ENCODE measurements around the gene ACAD10. TPM values are rescaled to one million over a fixed set of nuclear protein-coding genes. Genes with fewer than 3 reads are reported as not detected.

Gene ACAD10
- total and polyA plus RNA-seq, 4 donors = 10.1 to 38.6 (median 17.5) TPM

- Histone ChIP-seq H3K9me3 (ENCODE audit: control insufficient read depth in 4 of 4, insufficient read depth in 3 of 4, low read length in 3 of 4) (no peaks in the 10 kb centered on the region), H3K36me3 (ENCODE audit: control insufficient read depth in 4 of 4, insufficient read depth in 4 of 4, low read length in 4 of 4) (peaks cover 0 to 16% (median 9%) of the 10 kb centered on the region in 4 donors), H3K4me1 (ENCODE audit: control insufficient read depth in 5 of 5, insufficient read depth in 5 of 5, low read length in 5 of 5) (peaks cover 10 to 47% (median 35%) of the 10 kb centered on the region in 5 donors), H3K9ac (ENCODE audit: insufficient read depth in 1 of 2, low read length in 2 of 2) (peak overlapping the region in 1 of 2 donors; percentile 73), H3K27ac (ENCODE audit: low read depth in 1 of 2, low read length in 1 of 2) (peak overlapping the region; percentile 86 to 99), H3K27me3 (ENCODE audit: control insufficient read depth in 3 of 3, insufficient read depth in 3 of 3, low read length in 2 of 3) (no peaks in the 10 kb centered on the region), H3K4me3 (no peak overlapping the region)
- no peak for TF ChIP-seq CTCF (IDR thresholded peaks at IDR 0.05; ENCODE audit: control extremely low read depth, extremely low read depth)
- 9 to 11% methylated on average over 15 of the region's 15 CpGs for WGBS, 2 donors
- DNase-seq = peak; percentile 92 to 99 (median 97)
- no peak for ATAC-seq (ENCODE audit: insufficient read depth, low FRiP score)
Observed at GRCh38 chr12:111775205-111776193, 89.6 kb downstream of the ACAD10 start.

- Histone ChIP-seq H3K9ac (ENCODE audit: insufficient read depth in 1 of 2, low read length in 2 of 2) (no peak overlapping the region), H3K4me3 (no peak overlapping the region), H3K4me1 (ENCODE audit: control insufficient read depth in 5 of 5, insufficient read depth in 5 of 5, low read length in 5 of 5) (peaks cover 10 to 46% (median 35%) of the 10 kb centered on the region in 5 donors), H3K9me3 (ENCODE audit: control insufficient read depth in 4 of 4, insufficient read depth in 3 of 4, low read length in 3 of 4) (peaks cover 0 to 5% (median 1%) of the 10 kb centered on the region in 4 donors), H3K27ac (ENCODE audit: low read depth in 1 of 2, low read length in 1 of 2) (peak overlapping the region in 1 of 2 donors; percentile 91), H3K36me3 (ENCODE audit: control insufficient read depth in 4 of 4, insufficient read depth in 4 of 4, low read length in 4 of 4) (peaks cover 7 to 28% (median 17%) of the 10 kb centered on the region in 4 donors), H3K27me3 (ENCODE audit: control insufficient read depth in 3 of 3, insufficient read depth in 3 of 3, low read length in 2 of 3) (no peaks in the 10 kb centered on the region)
- DNase-seq = no peak
- no peak for TF ChIP-seq CTCF (IDR thresholded peaks at IDR 0.05; ENCODE audit: control extremely low read depth, extremely low read depth)
- WGBS, 2 donors = 51 to 69% methylated on average over 3 of the region's 3 CpGs
- no peak for ATAC-seq (ENCODE audit: insufficient read depth, low FRiP score)
Observed at GRCh38 chr12:111776836-111777344, 91.0 kb downstream of the ACAD10 start.

GRCh38 chr12:111777345-111778045 lies 91.6 kb downstream of the ACAD10 start:
- 40 to 45% methylated on average over 15 to 16 of the region's 16 CpGs for WGBS, 2 donors
- H3K4me3 ChIP-seq = no peak overlapping the region
- H3K27me3 ChIP-seq (ENCODE audit: control insufficient read depth in 3 of 3, insufficient read depth in 3 of 3, low read length in 2 of 3) = no peaks in the 10 kb centered on the region
- peak overlapping the region in 1 of 2 donors; percentile 91 for H3K27ac ChIP-seq (ENCODE audit: low read depth in 1 of 2, low read length in 1 of 2)
- ATAC-seq (ENCODE audit: insufficient read depth, low FRiP score) (no peak), DNase-seq (peak in 1 of 3 donors; percentile 21)
- H3K36me3 ChIP-seq (ENCODE audit: control insufficient read depth in 4 of 4, insufficient read depth in 4 of 4, low read length in 4 of 4) = peaks cover 7 to 30% (median 18%) of the 10 kb centered on the region in 4 donors
- peaks cover 0 to 5% (median 1%) of the 10 kb centered on the region in 4 donors for H3K9me3 ChIP-seq (ENCODE audit: control insufficient read depth in 4 of 4, insufficient read depth in 3 of 4, low read length in 3 of 4)
- no peak for TF ChIP-seq CTCF (IDR thresholded peaks at IDR 0.05; ENCODE audit: control extremely low read depth, extremely low read depth)
- H3K4me1 ChIP-seq (ENCODE audit: control insufficient read depth in 5 of 5, insufficient read depth in 5 of 5, low read length in 5 of 5) = peaks cover 10 to 46% (median 35%) of the 10 kb centered on the region in 5 donors
- H3K9ac ChIP-seq (ENCODE audit: insufficient read depth in 1 of 2, low read length in 2 of 2) = no peak overlapping the region

Data from lung (tissue), 12 donors.